GM19452 (cell line): ENCODE data around the gene PHKG2.

Source experiments
- ATAC-seq: cut with Tn5 transposase; IDR thresholded peaks from one replicate; pipeline ENCODE4 v1.9.1; 2021; ENCODE audit not compliant: unreplicated experiment

PHKG2 gene

DNA sequence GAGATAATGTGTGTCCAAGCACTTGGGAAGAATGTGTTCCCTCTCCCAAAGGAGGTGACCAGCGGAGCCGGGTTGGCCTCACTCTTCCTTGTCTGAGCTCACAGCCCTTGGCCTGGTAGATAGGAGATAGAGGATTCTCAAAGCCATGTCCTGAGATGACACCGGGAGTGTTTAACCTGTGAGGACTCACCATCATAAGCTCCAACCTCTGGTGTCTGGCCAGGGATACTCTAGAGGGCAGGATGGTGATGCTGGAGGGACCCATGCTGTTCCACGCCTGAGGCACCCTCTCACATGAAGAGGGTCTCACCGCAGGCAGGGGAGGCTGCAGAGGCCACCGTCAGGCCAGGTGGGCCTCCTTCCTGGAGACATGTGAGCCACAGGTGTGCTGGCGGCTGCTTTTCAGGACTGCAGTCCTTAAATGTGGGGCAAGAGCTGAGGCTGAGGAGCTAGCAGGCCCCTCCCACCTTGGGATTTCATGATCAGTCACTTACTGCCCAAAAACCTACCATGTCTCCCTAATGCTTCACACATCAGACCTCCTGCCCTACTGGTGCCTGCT, 45.4 kb downstream of the PHKG2 start:
- ATAC-seq, result no peak

DNA sequence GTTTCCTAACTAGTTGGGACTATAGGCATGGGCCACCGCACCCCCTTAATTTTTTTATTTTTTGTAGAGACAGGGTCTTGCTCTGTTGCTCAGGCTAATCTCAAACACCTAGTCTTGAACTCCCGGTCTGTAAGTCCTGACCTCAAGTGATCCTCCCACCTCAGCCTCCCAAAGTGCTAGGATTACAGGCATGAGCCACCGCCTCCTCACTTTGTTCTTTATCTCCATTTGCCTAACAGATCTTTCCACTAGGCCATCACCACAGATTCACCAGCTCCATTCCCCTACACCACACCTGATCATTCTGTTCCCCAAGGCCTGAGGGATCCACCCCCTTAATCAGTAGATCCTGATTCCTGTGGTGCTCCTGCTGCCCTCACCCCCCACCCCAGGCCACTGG, 46.4 kb downstream of the PHKG2 start:
- ATAC-seq, result no peak

DNA sequence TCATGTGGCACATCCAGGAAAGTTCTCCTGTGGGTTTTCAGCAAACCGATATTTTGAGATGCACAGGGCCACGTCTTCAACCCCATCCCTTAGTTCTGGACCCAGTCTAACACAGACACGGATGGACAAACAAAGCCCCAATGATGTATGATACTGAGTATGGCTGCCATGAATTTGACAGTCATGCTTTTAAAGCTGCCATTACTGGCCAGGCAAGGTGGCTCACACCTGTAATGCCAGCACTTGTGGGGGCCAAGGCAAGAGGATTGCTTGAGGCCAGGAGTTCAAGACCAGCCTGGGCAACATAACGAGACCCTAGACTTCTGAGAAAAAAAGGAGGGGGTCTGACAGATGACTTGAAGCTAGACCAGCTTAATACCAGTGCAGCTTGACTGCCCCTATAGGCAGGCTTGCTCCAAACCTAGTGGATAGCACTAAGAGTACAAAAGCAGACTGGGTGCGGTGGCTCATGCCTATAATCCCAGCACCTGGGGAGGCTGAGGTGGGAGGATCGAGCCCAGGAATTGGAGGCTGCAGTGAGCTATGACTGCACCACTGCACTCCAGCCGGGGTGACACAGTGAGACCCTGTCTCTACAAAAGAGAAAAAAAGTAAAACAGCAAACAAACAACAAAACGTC, 49.6 kb downstream of the PHKG2 start:
- no peak for ATAC-seq
